GM19328 (cell line): ENCODE data around the gene EFCAB13.
"Not testable (repeated sequence)": the region's sequence is repeated elsewhere in the genome, so short reads cannot be mapped to it uniquely, and the experiment has no call there.

Source experiments
- ATAC-seq: cut with Tn5 transposase; IDR thresholded peaks from one replicate; pipeline ENCODE4 v1.9.1; 2021; ENCODE audit warnings: mild to moderate bottlenecking, moderate library complexity; ENCODE audit not compliant: unreplicated experiment

The EFCAB13 gene

DNA sequence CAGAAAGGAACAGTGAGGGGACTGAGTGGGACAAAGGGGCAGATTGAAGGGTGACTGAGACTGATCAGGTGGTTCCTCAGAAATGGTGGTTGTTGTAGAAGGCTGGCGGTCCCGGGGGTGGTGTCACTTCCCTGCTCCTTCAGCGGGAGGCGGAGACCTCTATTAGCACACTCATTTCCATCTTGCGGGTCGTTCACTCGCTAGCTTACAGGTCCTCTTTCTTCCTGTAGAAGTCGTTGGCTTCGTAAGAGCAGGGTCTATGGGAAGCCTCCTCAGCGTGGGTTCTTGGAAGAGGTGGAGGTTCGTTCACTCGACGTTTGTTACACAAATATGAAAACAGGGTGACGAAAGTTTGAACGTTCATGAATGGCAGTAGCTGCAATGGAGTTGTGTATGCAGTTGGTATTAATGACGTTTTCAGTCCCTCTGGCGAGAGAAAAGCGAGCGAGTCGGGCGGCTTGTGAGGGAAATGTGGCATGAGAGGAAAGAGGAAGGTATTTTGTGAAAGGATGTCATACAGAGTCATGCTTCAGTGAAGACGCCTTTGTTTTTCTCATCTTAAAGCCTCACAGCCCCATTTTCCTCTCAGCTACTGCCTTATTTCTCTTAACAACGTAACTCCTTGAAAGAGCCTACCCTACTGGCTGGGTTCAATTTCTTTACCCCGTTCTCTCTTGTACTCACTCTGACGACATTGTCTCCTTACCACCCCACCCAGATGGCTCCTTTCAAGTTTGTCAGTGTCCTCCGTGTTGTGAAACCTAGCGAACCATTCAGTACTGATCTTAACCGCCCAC lies 667 bp downstream of the EFCAB13 start:
- peak; percentile 20 for ATAC-seq

DNA sequence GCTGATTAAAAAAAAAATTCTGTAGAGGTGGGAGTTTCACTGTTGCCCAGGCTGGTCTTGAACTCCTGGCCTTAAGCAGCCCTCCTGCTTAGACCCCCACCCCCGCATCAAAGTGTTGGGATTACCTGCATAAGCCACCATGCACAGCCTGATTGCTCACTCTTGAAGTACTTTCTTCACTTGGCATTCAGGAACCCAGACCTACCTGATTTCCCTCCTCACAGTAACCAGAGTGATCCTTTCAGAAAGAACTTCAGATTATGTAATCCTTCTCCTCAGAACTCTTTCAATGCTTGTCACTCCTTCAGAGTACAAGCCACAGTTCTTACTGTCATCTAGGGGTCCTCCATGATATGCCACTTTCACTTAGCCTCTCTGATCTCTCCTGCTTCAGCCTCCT lies 1.4 kb downstream of the EFCAB13 start:
- no peak for ATAC-seq

DNA sequence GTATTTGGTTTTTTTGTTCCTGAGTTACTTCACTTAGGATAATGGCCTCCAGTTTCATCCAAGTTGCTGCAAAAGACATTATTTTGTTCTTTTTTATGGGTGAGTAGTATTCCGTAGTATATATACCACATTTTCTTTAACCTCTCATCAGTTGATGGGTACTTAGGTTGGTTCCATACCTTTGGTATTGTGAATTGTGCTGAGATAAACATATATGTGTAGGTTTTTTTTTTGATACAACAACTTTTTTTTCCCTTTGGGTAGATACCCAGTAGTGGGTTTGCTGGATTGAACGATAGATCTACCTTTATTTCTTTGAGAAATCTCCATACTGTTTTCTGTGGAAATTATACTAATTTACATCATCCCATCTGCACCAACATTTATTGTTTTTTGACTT lies 6.8 kb downstream of the EFCAB13 start:
- ATAC-seq = no peak

DNA sequence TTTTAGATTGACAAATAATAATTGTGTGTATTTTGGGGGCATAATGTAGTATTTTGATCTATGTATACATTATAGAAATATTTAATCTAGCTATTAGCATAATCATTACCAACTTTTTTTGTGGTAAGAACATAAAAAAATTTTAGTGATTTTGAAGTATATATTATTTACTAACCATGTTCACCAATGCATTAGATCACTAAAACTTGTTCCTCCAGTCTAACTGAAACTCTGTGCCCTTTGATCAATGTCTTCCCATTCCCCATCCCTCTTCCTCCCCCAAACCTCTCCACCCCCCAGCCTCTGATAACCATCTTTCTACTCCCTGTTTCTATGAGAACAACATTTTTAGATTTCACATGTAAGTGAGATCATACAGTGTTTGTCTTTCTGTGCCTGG lies 8.5 kb downstream of the EFCAB13 start:
- no peak for ATAC-seq

DNA sequence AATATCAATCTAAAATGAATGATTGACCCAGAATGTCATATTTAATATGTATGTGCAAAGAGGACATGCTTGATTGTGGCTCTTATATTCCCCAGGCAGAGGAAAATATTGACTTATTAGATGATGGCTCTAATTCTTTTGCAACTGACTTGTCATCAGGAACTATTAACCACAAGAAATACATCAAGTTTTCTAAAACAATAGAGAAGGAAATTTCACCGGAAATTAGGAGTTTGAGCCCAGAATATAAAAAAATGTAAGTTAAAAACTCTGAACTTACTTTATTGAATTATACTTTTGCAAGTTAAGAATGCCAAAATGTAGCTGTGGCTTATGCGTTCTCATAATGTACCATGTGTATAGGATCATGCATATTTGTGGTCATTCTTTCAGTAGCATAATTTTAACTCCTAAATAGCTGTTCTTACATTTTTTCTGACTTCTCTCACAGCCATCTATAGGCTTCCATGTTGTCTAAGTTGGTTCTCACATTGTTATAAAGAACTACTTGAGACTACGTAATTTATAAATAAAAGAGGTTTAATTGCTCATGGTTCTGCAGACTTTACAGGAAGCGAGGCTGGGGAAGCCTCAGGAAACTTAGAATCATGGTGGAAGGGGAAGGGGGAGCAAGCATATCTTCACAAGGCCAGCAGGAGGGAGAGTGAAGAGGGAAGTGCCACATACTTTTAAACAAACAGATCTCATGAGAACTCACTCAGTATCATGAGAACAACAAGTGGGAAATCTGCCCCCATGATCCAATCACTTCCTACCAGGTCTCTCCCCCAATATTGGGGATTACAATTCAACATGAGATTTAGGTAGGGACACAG lies 11.6 kb downstream of the EFCAB13 start:
- no peak for ATAC-seq

DNA sequence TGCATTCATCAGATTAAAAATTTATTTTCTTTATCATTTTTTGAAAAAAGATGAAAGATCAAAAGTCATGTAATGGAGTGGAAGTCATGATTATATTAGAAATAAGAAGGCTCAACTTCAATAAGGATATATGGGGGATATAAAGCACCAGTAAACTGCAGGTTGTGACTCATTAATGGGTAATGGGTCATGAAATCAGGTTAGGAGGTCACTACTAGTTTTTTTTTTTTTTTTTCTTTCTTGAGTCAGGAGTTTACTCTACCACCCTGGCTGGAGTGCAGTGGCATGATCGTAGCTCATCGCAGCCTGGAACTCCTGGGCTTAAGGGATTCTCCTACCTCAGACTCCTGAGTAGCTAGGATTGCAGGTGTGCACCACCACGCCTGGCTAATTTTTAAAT lies 14.3 kb downstream of the EFCAB13 start:
- no peak for ATAC-seq

DNA sequence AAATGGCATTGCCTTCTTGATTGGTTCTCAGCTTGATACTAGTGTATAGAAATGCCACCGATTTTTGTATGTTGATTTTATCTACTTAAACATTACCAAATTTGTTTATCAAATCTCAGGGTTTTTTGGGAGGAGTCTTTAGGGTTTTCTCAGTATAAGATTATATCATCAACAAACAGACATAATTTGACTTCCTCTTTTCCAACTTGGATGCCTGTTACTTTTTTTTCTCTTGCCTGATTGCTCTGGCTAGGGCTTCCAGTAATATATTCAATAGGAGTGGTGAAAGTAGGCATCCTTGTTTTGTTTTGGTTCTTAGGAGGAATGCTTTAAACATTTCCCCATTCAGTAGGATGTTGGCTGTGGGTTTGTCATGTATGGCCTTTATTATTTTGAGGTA lies 29.1 kb downstream of the EFCAB13 start:
- no peak for ATAC-seq

DNA sequence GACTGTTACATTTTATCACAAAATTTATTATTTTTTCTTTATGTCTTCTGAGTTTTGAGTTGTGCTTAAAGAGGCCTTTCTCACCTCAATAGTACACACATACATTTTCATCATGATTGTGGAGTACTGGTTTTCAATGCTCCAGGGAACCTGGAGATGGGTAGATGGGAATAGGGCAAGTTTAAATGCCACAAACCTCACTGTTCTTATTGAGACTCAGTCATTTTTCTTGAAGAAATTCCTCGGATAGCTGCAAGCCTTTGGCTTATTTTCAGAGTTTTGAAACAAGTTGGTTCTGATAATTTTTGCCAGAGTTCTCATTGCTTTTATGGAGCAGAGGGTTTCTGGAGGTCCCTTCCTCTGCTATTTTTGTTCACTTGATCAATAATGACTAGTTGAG lies 34.9 kb downstream of the EFCAB13 start:
- ATAC-seq = no peak

DNA sequence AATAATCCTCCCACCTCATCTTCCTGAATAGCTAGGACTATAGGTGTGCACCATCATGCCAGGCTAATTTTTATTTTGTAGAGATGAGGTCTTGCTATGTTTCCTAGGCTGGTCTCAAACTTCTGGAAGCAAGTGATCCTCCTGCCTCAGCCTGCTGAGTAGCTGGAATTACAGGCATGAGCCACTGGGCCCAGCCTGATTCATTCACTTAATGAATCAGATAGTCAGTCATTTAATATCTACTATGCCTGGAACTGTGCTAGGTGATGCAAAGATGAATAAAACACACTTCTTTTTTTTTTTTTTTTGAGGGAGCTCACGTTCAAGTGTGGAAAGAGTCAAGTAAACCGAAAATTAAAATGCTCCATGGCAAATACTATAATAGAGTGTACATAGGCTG lies 39.4 kb downstream of the EFCAB13 start:
- ATAC-seq = no peak

DNA sequence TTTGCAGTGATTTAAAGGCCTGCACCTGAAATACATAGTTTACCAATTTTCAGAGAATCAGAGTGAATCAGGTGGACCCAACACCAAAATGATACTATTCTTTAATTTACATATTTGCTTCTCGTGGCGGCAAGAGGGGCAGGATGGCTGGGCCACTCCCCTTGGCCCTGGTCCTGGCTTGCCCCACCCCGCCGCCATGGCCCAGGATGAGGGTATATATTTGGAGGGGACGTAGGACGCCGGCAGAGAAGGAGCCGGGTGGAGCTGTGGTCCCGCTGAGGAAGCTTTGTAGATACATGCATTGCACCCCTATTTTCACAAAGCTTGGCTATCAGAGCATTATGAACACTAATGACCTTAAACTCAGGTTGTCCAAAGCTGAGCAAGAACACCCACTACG lies 43.5 kb downstream of the EFCAB13 start:
- ATAC-seq = no peak

DNA sequence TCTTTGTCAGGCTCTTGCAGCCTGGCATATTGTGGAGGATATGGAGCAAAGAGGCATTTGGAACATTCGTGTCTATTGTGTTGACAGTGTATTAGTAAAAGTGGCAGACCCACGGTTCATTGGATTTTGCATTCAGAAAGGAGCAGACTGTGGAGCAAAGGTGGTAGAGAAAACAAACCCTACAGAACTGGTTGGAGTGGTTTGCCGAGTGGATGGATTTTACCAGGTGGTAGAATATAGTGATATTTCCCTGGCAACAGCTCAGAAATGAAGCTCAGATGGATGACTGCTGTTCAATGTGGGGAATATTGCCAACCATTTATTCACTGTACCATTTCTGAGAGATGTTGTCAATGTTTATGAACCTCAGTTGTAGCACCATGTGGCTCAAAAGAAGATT lies 44.5 kb downstream of the EFCAB13 start:
- no peak for ATAC-seq

DNA sequence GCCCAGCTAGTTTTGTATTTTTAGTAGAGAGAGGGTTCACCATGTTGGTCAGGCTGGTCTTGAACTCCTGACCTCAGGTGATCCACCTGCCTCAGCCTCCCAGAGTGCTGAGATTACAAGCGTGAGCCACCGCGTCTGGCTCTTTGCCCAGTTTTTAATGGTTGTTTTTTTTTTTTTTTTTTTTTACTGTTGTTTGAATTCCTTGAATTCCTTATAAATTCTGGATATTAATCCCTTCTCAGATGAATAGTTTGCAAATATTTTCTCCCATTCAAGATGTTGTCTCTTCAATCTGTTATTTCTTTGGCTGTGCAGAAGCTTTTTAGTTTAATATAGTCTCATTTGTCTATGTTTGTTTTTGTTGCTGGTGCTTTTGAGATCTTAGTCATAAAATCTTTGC lies 47.1 kb downstream of the EFCAB13 start:
- ATAC-seq = not testable (repeated sequence)

DNA sequence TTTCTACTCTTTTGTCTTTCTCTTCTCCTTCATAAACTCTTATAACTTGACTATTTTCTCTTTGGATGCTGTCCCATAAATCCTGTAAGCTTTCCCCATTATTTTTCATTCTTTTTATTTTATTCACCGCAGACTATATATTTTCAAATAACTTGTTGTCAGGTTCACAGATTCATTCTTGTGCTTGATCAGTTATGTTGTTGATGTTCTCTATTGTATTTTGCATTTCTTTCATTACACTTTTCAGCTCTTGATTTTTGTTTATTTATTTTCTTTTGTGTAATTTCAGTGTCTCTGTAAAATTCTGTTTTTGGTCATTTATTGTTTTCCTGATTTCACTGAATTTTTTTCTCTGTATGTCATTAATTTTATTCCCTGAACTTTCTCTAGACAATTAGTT lies 49.2 kb downstream of the EFCAB13 start:
- no peak for ATAC-seq

DNA sequence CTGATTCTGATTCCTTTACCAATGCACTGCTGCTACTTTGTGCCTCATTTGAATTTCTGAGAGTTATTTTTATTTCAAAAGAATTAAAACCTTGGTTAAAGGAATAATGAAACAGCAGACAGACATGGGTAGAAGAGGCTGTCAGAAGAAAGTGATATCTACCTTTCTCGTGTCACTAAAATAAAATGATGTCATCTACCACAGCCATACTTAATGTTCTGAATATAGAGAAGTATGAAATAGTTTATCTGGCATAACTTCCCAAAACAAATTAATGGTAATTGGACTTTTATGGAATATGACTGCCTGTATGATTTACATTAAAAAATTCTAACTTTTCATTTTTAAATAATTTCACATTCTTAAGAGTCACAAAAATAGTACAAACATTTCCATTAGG lies 52.5 kb downstream of the EFCAB13 start:
- ATAC-seq = no peak

DNA sequence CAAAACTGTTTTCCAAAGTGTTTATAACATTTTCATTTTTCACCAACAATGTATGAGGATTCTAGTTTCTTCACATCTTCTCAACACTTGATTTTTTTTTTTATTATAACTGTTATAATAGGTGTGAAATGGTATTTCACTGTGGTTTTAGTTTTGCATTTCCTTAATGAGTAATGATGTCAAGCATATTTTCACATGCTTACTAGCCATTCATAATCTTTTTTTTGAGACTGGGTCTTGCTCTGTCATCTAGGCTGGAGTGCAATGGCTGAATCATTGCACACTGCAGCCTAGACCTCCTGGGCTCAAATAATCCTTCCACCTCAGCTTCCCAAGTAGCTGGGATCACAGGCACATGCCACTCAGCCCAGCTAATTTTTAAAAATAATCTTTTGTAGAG lies 65.1 kb downstream of the EFCAB13 start:
- no peak for ATAC-seq

DNA sequence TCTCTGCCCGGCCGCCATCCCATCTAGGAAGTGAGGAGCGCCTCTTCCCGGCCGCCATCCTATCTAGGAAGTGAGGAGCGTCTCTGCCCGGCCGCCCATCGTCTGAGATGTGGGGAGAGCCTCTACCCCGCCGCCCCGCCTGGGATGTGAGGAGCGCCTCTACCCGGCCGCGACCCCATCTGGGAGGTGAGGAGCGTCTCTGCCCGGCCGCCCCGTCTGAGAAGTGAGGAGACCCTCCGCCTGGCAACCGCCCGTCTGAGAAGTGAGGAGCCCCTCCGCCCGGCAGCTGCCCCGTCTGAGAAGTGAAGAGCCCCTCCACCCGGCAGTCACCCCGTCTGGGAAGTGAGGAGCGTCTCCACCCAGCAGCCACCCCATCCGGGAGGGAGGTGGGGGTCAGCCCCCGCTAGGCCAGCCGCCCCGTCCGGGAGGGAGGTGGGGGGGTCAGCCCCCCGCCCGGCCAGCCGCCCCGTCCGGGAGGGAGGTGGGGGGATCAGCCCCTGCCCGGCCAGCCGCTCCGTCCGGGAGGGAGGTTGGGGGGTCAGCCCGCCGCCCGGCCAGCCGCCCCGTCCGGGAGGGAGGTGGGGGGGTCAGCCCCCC lies 73.9 kb downstream of the EFCAB13 start:
- ATAC-seq = not testable (repeated sequence)

DNA sequence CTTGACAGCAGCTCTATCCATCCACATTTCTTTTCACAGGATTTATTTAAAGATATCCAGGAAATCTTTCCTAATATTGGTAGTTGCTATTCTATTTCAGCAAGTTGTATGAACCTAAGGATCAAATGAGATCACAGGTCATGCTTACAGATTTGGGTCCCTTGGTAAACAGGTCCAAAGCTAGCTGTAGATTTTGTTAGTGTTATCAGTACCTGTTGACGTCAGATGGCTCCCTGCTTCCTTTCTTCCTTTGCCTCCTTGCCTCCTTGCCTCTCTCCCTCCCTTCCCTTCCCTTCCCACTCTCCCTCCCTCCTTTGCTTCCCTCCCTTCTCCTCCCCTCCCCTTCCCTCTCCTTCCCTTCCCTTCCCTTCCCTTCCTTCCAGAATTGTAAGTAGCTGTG lies 76.6 kb downstream of the EFCAB13 start:
- no peak for ATAC-seq

DNA sequence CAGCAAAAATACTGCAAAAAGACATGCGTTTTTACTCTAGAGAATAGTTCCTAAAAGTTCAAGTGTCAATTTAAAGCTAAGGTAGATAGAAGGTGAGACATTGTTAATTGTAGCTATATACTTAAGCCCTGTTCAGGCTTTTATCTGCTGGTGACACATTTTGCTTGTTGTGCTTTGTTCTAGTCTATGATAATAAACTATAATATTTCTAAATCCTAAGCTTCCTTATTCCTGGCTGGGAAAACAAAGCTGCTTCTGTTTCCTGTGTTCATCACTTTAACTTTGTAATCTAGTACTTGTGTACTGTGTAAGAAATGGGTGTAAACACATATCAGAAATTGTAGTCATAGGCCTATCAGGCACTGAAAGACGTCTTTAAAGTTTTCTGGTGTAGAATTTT lies 77.3 kb downstream of the EFCAB13 start:
- ATAC-seq = no peak

DNA sequence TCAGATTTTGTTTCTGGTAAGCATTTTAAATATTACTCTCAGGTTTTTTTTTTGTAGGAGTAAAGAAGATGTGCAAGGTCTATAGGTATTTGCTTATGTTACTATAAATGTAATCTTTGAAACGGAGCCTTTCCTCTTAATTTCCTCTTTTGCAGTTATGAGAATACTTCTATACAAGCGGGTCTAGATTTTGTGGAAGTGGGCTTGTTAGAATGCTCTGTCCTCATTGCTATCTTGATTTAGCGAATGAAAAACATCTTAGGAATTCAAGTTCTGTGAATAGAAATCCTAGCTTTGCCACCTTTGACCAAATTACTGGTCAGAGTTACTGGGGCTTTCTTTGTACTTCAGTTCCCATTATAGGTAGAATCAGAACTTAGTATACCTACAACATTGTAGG lies 80.3 kb downstream of the EFCAB13 start:
- ATAC-seq = no peak

DNA sequence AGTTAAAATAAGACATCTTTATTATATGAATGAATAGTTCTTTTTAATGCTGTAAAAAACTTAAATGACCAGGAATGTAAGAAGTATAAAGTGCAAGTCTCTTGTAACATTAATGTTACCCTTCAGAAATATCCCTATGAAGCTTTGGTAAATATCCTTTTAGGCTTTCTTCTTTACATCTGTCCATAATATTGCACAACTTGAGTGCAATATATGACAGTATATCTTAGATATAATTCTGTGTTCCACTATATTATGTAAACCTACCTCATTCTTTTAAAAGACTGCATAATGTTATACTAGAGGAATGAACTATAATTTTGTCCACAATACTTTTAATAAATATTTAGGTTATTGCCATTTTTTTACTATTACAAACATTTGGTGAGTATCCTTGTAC lies 81.1 kb downstream of the EFCAB13 start:
- ATAC-seq = no peak

DNA sequence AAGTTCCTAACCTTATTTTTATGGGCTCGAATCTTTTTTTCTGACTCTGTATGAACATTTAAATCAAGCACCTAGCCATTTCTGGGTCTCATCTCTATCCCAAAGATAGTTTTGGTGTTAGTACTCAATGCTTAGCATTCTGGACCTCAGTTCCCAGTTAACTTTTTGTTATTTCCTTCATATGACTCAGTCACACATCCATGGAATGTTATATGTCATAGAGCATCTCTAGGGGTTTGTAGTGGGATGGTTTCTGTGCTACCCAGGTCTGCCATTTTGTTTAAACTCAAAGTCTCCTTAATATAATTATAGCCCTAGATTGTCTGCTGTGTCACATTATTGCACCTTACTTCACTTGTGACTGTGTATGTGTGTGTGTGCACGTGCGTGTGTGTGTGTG lies 90.1 kb downstream of the EFCAB13 start:
- ATAC-seq = no peak

DNA sequence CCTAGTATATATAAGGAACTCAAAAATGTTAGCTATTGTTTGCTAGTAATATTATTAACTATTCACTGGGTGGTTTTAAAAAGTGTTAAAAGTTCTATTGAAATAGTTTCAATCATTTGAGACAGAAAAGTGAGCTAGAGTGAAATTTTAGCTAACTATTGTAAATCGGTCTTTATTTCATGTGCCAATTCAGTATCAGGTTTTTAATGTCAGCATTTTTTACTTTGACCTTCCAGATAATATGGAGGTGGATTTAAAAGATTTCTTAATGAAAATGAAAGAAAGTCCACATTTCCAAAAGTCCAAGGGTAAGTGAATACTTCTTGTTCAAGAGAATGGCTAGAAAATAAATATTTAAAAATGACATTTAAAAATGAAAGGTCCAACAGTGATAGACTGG lies 90.9 kb downstream of the EFCAB13 start:
- no peak for ATAC-seq
